Limb (tissue), 2 donors: ENCODE results near the gene SPARC.
"Not testable (repeated sequence)": the region's sequence is repeated elsewhere in the genome, so short reads cannot be mapped to it uniquely, and the experiment has no call there.

Experiments used
- DNase-seq, 2 donors: peaks; one replicate each; pipeline ENCODE4 v3.0.0-alpha.2; 2016; ENCODE audit errors: extremely low spot score in 2 of 2

Gene SPARC

DNA sequence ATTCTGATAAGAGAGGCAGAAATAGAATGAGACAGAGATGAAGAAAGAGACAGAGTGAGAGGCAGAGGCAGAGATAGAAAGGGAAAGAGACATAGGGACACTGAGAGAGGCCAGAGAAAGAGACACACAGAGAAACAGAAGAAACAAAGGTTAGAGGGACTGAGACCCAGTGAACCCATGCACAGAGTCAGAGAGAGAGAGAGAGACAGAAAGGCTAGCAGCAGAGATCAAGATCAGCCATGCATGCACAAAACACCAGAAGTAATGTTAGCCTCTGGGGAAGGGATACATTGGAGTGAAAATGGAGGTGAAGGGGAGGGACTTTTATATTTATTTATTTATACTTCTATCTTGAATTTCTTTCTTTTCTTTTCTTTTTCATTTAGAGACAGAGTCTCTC, 14.1 kb upstream of the SPARC start:
- no peak for DNase-seq

GRCh38 chr5:151700296-151700695, 13.6 kb upstream of the SPARC start:
- DNase-seq: no peak

DNA sequence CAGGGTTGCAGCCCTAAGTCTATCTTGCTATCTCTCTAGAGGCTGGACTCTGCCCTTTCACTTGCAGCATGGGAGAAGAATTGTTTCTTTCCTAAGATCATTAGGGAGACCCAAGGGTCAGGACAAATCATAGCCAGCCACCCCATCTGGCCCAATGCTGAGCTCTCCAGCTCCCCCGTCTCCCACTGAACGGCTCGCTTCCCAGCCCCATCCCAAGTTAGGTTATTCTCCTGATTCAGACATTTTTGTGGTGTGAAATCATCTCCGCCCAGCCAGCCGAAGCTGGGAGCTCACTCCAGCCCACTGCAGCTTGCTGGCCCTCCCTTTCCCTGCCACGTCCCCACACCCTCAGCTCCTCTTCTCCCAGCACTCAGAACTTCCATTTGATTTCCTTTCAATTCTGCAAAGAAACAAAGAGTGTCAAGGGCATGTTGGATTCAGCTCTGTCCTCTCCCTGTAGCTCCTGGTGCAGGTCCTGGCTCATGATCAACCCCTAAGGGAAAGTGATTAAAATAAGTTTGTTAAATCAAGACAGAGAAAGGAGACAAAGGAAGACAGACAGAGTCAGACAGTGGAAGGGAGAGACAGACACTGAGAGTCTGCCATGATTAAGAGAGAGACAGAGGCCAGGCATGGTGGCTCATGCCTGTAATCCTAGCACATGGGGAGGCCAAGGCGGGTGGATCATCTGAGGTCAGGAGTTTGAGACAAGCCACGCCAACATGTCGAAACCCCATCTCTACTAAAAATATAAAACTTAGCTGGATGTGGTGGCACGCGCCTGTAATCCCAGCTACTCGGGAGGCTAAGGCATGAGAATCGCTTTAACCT, 12.6 kb upstream of the SPARC start:
- DNase-seq: peak; percentile 83 to 92

- not testable (repeated sequence) for DNase-seq
Measured at GRCh38 chr5:151698081-151698480, 11.4 kb upstream of the SPARC start.

- no peak for DNase-seq
Measured at GRCh38 chr5:151697452-151697851, 10.7 kb upstream of the SPARC start.

DNA sequence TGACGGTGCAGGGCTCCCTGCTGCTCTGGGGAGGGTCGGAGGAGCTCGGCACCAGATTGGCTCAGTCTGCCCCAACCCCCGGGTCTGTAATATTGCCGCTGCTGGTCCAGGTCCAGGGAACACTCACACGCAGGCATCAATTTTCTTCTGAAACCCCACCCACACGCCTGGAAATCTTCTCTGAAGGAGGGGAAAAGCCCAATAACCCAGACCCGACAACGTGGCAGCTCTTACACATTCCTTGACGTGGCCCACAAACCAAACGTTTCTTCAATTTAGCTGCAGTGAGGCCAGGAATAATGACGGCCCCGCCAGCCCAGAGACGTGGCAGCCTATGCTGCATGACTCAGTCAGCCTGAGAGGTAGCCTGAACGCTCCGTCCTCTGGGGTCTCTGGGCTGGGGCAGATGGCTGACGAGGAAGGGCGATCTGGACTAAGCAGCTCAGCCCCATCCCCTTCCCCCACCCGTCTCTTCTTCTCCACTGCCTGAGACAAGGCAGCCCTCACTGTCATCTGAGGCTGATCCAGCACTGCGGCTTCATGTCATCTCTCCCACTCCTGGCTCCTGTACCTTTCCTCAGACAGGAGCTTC, 9.9 kb upstream of the SPARC start:
- peak; percentile 88 to 94 for DNase-seq

DNA sequence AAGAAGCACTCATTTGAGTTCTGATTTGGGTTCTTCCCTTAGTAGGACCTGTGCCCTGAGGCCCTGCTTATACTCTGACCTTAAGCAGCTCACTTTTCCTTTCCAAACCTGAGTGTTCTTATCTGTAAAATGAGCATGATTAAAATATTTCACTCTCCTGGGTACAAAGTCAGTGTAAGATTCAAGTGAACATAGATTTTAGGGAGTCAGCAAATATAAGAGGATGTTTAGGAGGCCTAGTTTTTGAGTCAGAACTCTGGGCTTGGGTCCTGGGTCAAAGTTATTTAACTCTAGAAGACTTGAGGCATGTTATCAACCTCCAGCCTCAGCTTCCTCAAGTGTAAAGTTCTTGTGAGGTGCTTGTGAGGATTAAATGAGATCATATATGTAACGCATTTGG, 8.7 kb upstream of the SPARC start:
- no peak for DNase-seq

DNA sequence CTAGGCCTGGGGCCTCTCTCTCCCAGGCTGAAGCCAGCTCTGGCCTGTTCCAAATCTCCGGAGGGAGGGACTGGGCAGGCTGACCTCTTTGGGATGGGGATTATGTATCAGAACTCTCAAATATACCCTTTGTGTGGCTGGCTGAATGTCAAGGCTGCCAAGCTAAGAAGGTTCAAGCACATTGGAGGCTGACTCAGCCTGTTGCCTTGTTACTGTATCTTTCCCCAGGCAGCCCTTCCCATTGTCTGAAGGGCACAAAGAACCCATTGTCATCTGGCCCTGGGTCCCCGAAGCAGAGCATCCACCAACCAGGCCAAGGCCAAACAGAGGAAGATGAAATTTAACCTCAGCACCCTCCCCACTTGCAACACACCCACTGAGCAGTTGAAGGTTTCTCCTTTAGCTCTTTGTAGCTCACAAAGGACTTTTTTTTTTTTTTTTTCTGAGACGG, 7.3 kb upstream of the SPARC start:
- DNase-seq: no peak

DNA sequence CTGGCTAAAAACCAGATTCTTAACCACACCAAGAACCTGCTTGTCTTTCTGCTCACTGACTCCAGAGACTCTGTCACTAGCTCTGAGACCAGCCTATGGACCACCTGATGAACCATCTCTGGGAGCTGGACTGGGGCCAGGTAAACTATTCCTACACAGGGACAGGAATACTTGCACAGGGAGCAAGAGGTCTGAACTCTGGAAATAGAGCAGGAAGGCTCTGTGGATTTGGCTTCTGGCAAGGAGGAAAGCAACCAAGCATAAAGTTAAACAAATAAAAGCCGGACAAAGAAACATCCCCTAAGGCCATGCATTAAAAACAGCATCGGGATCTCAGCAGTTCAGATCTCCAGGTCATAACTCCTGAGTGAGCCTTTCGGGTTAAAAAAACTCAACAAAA, 5.6 kb upstream of the SPARC start:
- DNase-seq: no peak

DNA sequence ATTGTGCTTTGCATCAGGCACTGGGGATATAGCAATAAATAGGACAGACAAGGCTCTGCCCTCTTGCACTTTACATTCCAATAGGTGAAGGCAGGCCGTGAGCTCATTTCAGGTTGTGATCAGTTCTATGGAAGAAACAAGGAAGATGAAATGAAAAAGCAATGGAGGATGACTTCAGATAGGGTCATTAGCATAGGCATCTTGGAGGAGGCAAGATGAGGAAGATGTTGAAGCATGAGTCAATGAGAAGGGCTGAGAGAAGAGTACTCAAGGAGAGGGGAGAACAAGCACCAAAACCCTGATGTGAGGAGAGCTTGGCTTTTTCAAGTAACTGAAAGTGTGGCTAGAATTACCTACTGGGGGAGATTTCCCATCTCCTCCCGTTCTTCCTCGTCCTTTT, 5.0 kb upstream of the SPARC start:
- DNase-seq: no peak

DNA sequence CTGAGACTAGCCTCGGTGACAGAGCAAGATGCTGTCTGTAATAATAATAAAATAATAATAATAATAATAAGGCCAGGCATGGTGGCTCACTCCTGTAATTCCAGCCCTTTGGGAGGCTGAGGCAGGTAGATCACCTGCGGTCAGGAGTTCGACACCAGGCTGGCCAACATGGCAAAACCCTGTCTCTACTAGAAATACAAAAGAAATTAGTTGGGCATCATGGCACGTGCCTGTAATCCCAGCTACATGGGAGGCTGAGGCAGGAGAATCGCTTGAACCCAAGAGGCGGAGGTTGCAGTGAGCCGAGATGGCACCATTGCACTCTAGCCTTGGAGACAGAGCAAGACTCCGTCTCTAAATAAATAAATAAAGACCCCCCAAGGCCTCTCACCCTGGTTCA, 2.9 kb upstream of the SPARC start:
- not testable (repeated sequence) for DNase-seq

DNA sequence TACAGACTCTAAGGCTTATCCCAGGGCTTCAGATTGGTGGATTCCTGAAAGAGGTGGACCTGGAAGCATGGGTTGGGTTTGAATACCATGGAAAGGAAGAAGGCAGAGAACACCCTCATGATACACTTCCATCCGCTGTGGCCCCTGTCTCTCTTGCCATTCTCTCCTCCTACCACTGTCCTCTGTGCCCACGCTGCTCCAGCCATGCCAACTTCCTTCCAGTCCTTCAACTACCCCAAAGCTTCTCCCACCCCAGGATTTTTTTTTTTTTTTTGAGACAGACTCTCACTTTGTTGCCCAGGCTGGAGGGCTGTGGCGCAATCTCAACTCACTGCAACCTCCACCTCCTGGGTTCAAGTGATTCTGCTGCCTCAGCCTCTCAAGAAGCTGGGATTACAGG, 1.7 kb upstream of the SPARC start:
- DNase-seq: no peak

DNA sequence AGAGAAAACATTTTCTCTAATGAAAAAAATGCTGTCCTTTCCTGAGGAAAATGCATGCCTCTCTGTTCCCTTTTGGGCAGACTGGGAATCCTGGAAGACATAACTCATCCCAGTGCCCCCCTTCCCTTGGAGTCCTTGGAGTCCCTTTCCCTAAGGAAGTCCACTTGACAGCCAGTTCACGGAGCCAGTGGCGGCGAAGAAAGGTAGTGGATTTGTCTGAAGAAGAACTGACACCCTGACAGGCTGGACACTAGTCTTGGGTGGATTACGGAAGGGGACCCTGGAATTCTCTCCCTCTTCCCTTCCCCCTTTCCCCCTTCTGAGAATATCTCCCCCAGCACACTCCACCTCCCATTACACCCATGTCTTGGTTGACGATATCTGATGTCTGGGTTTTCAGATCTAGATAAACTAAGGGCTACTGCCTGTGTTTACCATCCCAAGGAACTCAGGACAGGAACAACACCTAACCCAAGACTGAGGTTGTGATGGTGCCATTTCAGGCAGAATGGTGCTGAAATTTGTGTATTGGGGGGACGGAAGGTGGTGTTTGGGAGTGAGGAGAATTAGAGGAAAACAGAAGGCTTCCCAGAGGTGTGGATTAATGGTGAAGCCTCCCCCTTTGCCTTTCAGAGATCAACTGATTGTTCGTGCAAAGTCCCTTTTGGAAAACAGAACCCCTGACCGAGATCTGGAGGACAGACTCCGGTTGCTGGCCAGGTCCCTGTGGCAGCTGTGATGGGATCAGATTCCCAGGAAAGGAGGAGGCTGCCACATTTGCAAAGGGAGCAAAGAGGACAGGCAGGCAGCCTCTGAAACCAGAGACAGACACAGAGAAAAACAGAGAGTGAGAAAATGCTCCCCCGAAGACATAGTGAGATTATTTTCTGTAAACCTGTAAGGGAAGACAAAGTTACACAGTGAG, 704 bp downstream of the SPARC start:
- peak in 1 of 2 donors; percentile 56 for DNase-seq

DNA sequence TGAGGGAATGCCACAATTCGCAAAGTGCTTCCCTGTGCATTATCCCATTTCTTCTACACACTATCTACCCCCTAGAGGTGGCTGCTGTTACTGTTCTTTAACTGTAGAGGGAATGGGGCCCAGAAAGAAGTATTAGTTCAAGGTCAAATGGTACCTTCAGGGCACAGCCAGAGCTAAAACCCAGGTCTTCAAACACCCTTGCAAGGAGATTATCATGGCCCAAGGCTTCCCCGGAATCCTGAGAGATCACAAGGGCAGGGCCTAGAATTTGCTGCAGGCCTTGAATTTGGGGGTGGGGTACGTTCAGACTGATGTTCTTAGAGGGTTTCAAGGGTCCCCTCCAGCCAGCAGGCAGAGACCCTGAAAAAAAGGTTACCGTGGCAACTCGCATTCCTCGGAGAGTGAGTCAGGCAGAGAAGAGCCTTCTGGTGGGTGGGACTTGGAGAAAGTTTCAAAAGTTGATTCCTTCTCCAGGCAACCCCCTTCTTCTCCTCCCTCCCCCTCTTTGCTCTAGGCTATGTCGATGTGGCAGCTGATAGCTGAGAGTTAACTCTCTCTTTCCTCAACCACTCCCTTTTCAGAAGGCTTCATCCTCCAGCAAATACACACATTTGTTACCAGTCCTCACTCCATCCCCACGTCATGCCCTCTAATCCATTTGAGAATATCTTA, 1.9 kb downstream of the SPARC start:
- DNase-seq: peak; percentile 84 to 98

DNA sequence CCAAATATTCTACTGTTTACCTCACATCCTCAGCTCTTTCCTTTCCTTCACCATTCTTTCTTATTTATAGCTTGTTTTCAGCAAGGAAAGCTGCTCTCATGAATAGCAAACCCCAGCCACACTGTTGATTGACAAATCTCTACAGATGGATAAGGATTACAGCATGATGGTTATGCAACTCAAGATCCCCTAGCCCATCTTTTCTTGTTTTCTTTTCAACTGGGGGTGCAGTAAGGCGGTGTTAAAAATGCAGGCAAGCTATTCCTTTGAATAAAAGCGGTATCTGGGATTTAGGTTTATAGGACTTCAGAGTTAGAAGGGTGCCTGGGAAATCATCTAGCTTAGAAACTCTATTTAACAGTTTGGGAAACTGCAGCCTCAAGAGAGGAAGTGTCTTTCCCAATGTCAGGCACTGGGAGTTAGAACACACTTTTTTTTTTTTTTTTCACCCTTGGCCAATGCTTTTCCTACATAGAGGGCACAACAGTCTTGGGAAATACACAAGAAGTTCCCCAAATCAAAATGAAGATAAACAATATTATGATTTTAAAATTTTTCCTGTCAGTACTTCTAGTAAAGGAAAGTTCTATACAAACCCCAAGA, 2.6 kb downstream of the SPARC start:
- DNase-seq: no peak

DNA sequence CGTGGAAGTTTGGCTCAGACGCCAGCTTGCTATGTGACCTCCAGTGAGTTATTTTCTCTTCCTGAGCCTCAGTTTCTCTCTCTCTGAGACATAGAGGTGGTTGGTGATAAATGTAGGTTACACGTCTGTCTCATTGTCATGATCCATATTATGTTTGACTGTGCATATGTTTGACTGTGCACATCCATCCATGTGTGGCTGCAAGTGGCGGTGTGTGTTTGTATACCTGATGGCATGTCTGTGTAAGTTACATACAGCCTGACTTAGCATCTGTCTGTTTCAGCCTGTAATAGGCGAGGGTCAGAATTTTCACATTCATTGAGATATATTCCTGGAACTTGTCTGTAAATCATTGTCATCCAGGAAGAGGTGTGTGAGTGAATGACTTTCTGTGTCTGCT, 3.3 kb downstream of the SPARC start:
- no peak for DNase-seq

- DNase-seq: no peak
Measured at GRCh38 chr5:151682751-151683331, 3.9 kb downstream of the SPARC start.

DNA sequence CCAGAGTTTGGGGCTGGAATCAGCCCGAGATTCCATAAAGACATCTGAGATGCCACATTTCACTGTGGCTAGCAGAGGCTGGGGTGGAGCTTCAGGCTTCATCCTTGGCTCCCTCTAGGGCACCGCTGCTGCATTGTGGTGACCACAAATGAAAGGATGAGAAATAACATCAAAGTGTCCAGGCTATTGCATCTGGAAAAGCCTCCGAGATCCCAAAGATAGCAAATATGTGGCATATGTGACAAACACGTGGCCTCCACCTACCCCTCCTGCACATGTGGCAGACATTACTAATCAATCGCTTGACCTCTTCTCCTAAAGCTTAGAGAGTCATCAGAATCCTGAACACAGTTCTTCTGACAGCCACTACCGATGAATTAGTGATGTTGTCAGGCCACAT, 4.5 kb downstream of the SPARC start:
- no peak for DNase-seq

DNA sequence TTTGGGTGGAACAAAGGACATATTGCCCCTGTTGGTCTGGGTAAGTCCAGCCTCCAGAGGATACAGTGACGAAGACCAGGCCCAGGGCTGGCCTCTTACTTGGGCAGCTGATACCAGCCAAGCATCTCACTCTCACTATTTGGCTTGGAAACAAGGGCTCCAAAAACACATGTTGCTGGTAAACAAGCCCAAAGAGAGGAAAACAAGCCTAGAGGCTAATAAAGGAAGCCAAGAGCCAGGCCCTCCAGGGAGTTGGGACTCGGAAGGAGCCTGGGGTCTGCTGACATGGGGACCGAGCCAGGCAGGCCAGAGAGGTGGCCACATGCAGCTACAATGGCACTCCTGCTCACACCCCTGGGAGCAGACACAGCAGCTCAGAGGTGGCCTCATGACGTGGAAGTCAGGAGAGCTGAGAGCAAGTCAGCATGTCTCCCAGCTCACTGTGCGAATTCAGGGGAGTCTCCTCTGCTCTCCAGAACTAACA, 5.7 kb downstream of the SPARC start:
- no peak for DNase-seq

DNA sequence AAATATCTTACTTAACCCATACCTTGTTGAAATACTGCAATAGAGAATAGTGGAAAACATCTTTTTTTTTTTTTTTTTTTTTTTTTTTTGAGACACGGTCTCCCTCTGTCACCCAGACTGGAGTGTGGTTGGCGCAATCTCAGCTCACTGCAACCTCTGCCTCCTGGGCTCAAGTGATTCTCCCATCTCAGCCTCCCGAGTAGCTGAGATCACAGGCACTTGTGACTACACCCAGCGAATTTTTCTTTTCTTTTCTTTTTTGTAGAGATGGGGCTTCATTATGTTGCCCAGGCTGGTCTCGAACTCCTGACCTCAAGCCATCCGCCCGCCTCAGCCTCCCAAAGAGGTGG, 6.6 kb downstream of the SPARC start:
- not testable (repeated sequence) for DNase-seq
